Endothelial cell of umbilical vein (primary cell): ENCODE results near the gene NQO2.

ENCODE experiments used
- CTCF ChIP-seq, 2 donors: IDR thresholded peaks; 1 replicate in 1 of 2; 2 replicates in 1 of 2; pipeline ENCODE4 v1.5.1; 2011; ENCODE audit warnings: low read length in 2 of 2, mild to moderate bottlenecking in 2 of 2, moderate library complexity in 2 of 2, control low read depth in 1 of 2, inconsistent platforms in 1 of 2, low read depth in 1 of 2; ENCODE audit not compliant: insufficient read depth in 1 of 2; ENCODE audit errors: extremely low read depth in 1 of 2
- EZH2 ChIP-seq: IDR thresholded peaks from 2 replicates; pipeline ENCODE4 v1.6.1; 2012; ENCODE audit warnings: borderline replicate concordance, low read depth, mild to moderate bottlenecking, moderate library complexity, low read length, inconsistent platforms; ENCODE audit not compliant: severe bottlenecking
- MAX ChIP-seq: IDR thresholded peaks from 2 replicates; pipeline ENCODE4 v1.6.1; 2011; ENCODE audit not compliant: insufficient read depth, insufficient read length
- MYC ChIP-seq: IDR thresholded peaks from one replicate; pipeline ENCODE4 v1.6.1; 2011; ENCODE audit warnings: mild to moderate bottlenecking, low read depth, low read length
- POLR2A ChIP-seq: IDR thresholded peaks from 2 replicates; pipeline ENCODE4 v1.6.1; 2012; ENCODE audit warnings: low read depth, mild to moderate bottlenecking, control low read depth, low read length

- TF ChIP-seq MYC (no peak), CTCF (IDR thresholded peaks at IDR 0.05; ENCODE audit: extremely low read depth in 1 of 2, insufficient read depth in 1 of 2, low read depth in 1 of 2, low read length in 2 of 2) (no peak), POLR2A (no peak), MAX (no peak), EZH2 (no peak)
Observed at GRCh38 chr6:3005874-3006273, 6.2 kb downstream of the NQO2 start.
